SH-SY5Y (cell line): Measurements from ENCODE around the gene MST1.

Source experiments
- GATA2 ChIP-seq: IDR thresholded peaks from 2 replicates; pipeline ENCODE4 v1.6.1; 2011; ENCODE audit warnings: mild to moderate bottlenecking, low read depth, low read length
- GATA3 ChIP-seq: IDR thresholded peaks from 2 replicates; pipeline ENCODE4 v1.6.1; 2011; ENCODE audit warnings: low read depth, mild to moderate bottlenecking, low read length, moderate library complexity

GRCh38 chr3:49642708-49643145 is 46.5 kb downstream of the MST1 start:
- TF ChIP-seq GATA3 (no peak), GATA2 (no peak)
